BJ (cell line): ENCODE results near the gene SLC35G3. TPM values are rescaled to one million over a fixed set of nuclear protein-coding genes. Genes with fewer than 3 reads are reported as not detected.
"Not testable (repeated sequence)": the region's sequence is repeated elsewhere in the genome, so short reads cannot be mapped to it uniquely, and the experiment has no call there.

Experiments used
- CTCF ChIA-PET: fragments of 350-600 bp; formaldehyde crosslinking; extraction: SDS; loops from one replicate; lab custom pipeline; 2021; ENCODE audit warnings: antibody characterized with exemption, inconsistent platforms; lab: Yijun Ruan, JAX
- POLR2A ChIA-PET: fragments of 300-600 bp; sonication (Branson Sonifier 250); formaldehyde crosslinking; extraction: SDS; loops from one replicate; lab custom pipeline; 2021; ENCODE audit warnings: antibody characterized with exemption; lab: Charles Lee
- DNase-seq: peaks from one replicate; pipeline ENCODE4 v3.0.0-alpha.2; 2011; ENCODE audit warnings: low read depth
- H3K27me3 ChIP-seq: 2 replicates; pipeline ENCODE4 v1.6.0; 2011; ENCODE audit warnings: low read length; ENCODE audit not compliant: control insufficient read depth, insufficient read depth
- H3K36me3 ChIP-seq: 2 replicates; pipeline ENCODE4 v1.5.1; 2011; ENCODE audit warnings: low read length; ENCODE audit not compliant: control insufficient read depth, insufficient read depth
- H3K4me3 ChIP-seq: 2 replicates; pipeline ENCODE4 v1.5.1; 2011; ENCODE audit warnings: low read depth, mild to moderate bottlenecking, control low read depth, low read length
- polyA minus RNA-seq: library from RNA; depleted of rRNA, polyadenylated mRNA; stranded (reverse); fragments of >200 nt; gene quantifications from 2 replicates; pipeline ENCODE4 v1.2.3, GENCODE V29; 2011; rRNA and poly(A)+ RNA removed
- polyA plus RNA-seq: library from polyadenylated mRNA; depleted of rRNA; stranded (reverse); fragments of >200 nt; gene quantifications from 2 replicates; pipeline ENCODE4 v1.2.3, GENCODE V29; 2011; rRNA removed
- TF ChIP-seq, protein P1 (sequence below): IDR thresholded peaks from 2 replicates; pipeline ENCODE4 v1.5.1; 2011; ENCODE audit warnings: low read depth, mild to moderate bottlenecking, control low read depth, inconsistent platforms, low read length, moderate library complexity; ENCODE audit not compliant: insufficient read depth

Gene SLC35G3
- polyA plus RNA-seq (not detected in 2 replicates), polyA minus RNA-seq (not detected in 2 replicates)

DNA sequence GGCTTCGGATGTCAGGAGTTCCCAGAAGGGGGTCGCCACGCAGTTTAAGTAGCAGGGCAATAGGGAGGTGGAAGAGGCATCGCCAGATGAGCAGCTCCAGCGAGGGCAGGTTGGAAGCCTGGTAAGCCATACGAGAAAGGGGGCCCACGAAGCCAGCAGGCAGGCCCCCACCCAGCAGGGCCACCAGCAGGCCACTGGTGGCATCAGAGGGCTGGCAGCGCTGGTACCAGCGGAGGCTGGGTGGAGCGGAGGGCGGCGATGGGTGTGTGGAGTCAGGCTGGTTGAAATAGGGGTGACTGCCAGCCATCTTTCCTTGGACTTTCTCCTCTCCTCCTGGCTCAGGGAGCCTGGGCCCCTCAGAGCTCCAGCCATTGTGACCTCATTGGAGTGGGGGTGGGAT is at the start of gene SLC35G3:
SLC35G3 (minus strand) TSS at position 393 of the 400 bp plus-strand sequence; CDS start at position 307, 86 bp downstream.
- H3K27me3 ChIP-seq, CTCF ChIA-PET, H3K36me3 ChIP-seq, DNase-seq, POLR2A ChIA-PET, H3K4me3 ChIP-seq: not testable (repeated sequence)

DNA sequence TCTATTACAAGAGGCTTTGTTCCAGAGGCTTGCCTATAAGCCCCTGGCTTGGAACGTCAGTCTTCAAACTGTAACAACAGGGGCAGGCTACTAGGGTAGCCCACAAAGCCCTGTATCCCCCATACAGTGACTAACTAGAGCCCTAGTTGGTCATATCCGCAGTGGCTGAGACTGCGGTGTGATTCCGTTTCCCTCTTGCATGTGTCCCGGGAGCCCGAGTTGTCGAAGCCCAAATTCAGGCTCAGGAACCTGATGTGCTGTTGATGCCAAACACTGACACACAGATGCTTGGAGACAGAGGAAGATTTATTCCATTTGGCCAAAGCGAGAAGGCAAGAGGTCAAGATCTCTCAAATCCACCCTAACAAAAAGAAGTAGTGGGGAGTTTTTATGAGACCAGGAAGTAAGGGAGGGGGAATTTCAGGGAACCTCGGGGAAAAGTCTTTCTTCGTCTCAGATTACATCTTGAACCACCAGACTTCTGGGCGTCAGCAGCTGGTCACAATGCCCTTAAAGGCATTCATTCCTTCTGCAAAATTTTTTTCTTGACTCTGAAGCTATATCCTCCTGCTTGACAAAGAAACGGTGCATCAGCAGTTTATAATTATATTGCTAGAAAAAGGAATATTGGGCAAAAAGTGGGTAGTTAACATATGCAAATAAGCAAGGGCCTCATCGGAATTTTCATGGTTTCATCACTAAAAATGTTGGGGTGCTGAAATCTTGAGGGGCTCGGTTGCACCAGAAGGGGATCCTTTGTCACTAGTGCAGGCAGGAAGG is 49.6 kb upstream of the SLC35G3 start:
- ChIA-PET CTCF (interaction anchor here (0.7 to 1.5 kb wide), 2 partner anchors 68 to 69 kb away, joined by 3 to 4 read pairs; no protein-coding TSS in a partner anchor), POLR2A (no interaction called here)
- DNase-seq = peak; percentile 46
- Histone ChIP-seq H3K36me3 (peaks cover 4% of the 10 kb centered on the region), H3K4me3 (peak overlapping the region; percentile 91), H3K27me3 (no peaks in the 10 kb centered on the region)
- TF ChIP-seq, protein P1, sequence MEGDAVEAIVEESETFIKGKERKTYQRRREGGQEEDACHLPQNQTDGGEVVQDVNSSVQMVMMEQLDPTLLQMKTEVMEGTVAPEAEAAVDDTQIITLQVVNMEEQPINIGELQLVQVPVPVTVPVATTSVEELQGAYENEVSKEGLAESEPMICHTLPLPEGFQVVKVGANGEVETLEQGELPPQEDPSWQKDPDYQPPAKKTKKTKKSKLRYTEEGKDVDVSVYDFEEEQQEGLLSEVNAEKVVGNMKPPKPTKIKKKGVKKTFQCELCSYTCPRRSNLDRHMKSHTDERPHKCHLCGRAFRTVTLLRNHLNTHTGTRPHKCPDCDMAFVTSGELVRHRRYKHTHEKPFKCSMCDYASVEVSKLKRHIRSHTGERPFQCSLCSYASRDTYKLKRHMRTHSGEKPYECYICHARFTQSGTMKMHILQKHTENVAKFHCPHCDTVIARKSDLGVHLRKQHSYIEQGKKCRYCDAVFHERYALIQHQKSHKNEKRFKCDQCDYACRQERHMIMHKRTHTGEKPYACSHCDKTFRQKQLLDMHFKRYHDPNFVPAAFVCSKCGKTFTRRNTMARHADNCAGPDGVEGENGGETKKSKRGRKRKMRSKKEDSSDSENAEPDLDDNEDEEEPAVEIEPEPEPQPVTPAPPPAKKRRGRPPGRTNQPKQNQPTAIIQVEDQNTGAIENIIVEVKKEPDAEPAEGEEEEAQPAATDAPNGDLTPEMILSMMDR = no peak

DNA sequence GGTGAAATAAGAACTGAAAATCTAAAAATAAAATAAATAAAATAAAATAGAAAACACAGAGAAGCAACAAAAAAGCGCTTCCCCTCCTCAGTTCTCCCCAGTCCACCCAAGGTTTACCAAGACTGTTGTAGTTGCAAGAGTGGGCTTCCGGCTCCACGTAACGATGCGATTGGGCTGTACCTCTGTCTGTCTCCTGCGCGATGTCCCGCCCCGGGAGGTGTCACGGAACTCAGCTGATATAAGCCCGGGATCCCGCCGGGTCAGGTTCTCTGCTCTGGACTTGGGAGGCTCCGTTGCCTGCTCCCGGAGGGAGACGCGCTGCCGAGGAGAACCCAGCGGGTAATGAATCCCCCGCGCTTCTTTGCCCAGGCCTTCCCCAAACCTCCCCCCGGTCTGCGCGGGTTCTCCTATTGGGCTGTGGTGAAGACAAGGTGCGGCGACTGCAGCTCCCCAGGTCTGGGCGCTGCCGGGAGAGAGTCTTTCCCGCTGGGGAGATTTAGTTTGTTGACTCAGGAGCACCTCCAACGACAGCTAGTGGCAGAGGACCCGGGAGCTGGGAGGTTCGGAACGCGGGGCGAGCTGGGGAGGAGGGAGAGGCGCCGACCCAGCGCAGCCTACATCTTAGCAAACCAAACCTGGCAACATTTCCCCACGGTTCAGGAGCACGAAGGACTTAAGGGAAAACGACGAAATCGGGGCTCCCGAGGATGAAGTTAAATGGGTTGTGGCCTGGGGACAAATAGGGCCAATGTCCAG is 48.8 kb upstream of the SLC35G3 start, which contains the start of gene SLFN5:
SLFN5 (plus strand) TSS at position 268 of the 756 bp plus-strand sequence. CDS start 15,619 bp downstream, outside the sequence.
- peak; percentile 69 for DNase-seq
- peaks cover 4% of the 10 kb centered on the region for H3K36me3 ChIP-seq
- peak within 1 kb of the TSS; percentile 91 for H3K4me3 ChIP-seq
- ChIA-PET CTCF (interaction anchor here (1.2 to 1.5 kb wide), 2 partner anchors 68 to 150 kb away, joined by 3 read pairs; no protein-coding TSS in a partner anchor), POLR2A (no interaction called here)
- no peaks in the 10 kb centered on the region for H3K27me3 ChIP-seq
- TF ChIP-seq, protein P1 = no peak

DNA sequence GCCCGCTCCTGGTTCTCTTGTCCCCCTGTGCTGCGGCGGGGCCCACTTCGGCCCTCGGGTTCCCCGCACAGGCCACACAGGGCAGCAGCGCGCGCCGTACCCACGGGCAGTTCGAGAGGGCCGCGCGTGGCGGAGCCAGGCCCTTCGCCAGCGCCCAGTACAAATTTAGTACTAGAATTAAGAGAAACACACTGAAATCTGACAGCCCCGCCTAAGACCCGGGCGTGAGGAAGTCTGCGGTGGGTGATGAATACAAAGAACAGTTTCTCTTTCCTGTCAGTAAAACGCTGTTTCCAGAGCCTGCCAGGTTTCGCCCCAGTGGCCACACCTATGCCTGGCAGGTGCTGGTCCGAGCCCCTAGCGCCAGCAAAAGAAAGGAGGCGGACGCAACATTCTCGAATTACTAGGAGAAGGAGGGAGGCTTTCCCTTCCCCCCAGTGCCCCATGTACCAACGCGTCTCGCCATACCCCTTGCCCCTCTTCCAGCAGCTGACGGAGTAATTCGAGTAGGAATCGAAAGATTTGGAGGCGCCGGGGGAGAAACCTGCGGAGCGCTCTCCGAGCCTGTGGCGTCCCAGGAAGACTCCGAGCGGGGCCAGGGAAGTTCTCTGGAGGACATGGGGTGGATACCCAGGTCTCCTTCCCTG is 48.1 kb upstream of the SLC35G3 start:
- ChIA-PET CTCF (interaction anchor here (1.2 to 1.5 kb wide), 2 partner anchors 69 to 149 kb away, joined by 3 read pairs; no protein-coding TSS in a partner anchor), POLR2A (no interaction called here)
- no peak for DNase-seq
- no peaks in the 10 kb centered on the region for H3K27me3 ChIP-seq
- H3K4me3 ChIP-seq = peak overlapping the region; percentile 91
- TF ChIP-seq, protein P1 = no peak; the same call in 1 of the 2 replicates
- no peaks in the 10 kb centered on the region for H3K36me3 ChIP-seq

DNA sequence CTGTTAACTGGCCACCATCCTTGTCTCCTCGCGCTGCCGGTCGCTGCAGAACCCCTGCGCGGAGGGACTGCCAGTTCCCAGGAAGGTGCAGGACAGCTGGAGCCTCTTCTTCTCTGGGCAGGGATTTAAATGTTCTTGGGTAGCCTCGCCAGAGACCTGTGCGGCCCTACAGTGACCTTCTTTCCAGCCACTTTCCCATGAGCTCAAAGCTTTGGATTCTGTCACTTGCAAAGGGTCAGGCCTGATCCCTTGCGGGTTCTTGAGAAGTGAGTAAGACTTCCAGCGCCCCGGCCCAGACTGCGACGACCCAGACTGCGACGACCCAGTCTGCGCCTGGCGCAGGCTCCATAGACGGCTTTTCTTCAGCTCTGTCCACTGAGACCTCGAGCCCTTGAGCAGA is 47.3 kb upstream of the SLC35G3 start:
- DNase-seq = no peak
- H3K36me3 ChIP-seq = no peaks in the 10 kb centered on the region
- TF ChIP-seq, protein P1 = no peak
- ChIA-PET POLR2A (no interaction called here), CTCF (interaction anchor here (1.5 kb wide), 1 partner anchor 297 kb away, joined by 5 read pairs; the partner anchor contains the start of gene SLFN12L)
- H3K4me3 ChIP-seq = peak overlapping the region; percentile 91; the same call in 1 of the 2 replicates
- no peaks in the 10 kb centered on the region for H3K27me3 ChIP-seq
